Astrocyte (in vitro differentiated cells and primary cell): ENCODE results near the gene TRANK1. TPM values are rescaled to one million over a fixed set of nuclear protein-coding genes. Genes with fewer than 3 reads are reported as not detected.

Experiments
- DNase-seq: peaks from one replicate; pipeline ENCODE4 v3.0.0-alpha.2; 2010; ENCODE audit warnings: low read depth
- FAIRE-seq: peaks from 2 replicates; lab custom pipeline; 2011; peaks lifted over from hg19 to GRCh38; lab: Jason Lieb, UNC
- H2AFZ ChIP-seq: 2 replicates; pipeline ENCODE4 v1.6.0; 2012; ENCODE audit warnings: low read depth, low read length, inconsistent platforms
- H3K27ac ChIP-seq: 2 replicates; pipeline ENCODE4 v1.5.1; 2011; ENCODE audit warnings: low read depth, low read length, inconsistent platforms
- H3K27me3 ChIP-seq: 2 replicates; pipeline ENCODE4 v1.6.0; 2011; ENCODE audit warnings: low read length, inconsistent platforms; ENCODE audit not compliant: insufficient read depth
- H3K36me3 ChIP-seq: 2 replicates; pipeline ENCODE4 v1.5.1; 2011; ENCODE audit warnings: low read length, inconsistent platforms; ENCODE audit not compliant: insufficient read depth
- H3K4me1 ChIP-seq: 2 replicates; pipeline ENCODE4 v1.5.1; 2011; ENCODE audit warnings: low read length, inconsistent platforms; ENCODE audit not compliant: insufficient read depth
- H3K4me2 ChIP-seq: 2 replicates; pipeline ENCODE4 v1.6.0; 2012; ENCODE audit warnings: low read length, inconsistent platforms
- H3K4me3 ChIP-seq: 2 replicates; pipeline ENCODE4 v1.5.1; 2011; ENCODE audit warnings: low read depth, mild to moderate bottlenecking, low read length, inconsistent platforms; ENCODE audit not compliant: insufficient read depth
- H3K79me2 ChIP-seq: 2 replicates; pipeline ENCODE4 v1.6.0; 2012; ENCODE audit warnings: mild to moderate bottlenecking, low read length, inconsistent platforms; ENCODE audit not compliant: insufficient read depth
- H3K9ac ChIP-seq: 2 replicates; pipeline ENCODE4 v1.6.0; 2012; ENCODE audit warnings: mild to moderate bottlenecking, low read length, inconsistent platforms
- H3K9me3 ChIP-seq: 2 replicates; pipeline ENCODE4 v1.5.1; 2012; ENCODE audit warnings: low read depth, mild to moderate bottlenecking, low read length, inconsistent platforms; ENCODE audit not compliant: insufficient read depth
- H4K20me1 ChIP-seq: 2 replicates; pipeline ENCODE4 v1.6.0; 2012; ENCODE audit warnings: low read length, inconsistent platforms; ENCODE audit not compliant: insufficient read depth
- H3K27ac Mint-ChIP-seq: one replicate; pipeline ENCODE4 v1.8.0; 2021; ENCODE audit warnings: mild to moderate bottlenecking, mixed read lengths; ENCODE audit not compliant: unreplicated experiment
- H3K27me3 Mint-ChIP-seq: one replicate; pipeline ENCODE4 v1.8.0; 2021; ENCODE audit warnings: low read depth, mixed read lengths; ENCODE audit not compliant: unreplicated experiment
- H3K36me3 Mint-ChIP-seq: one replicate; pipeline ENCODE4 v1.8.0; 2021; ENCODE audit warnings: low read depth, mixed read lengths; ENCODE audit not compliant: unreplicated experiment
- H3K4me1 Mint-ChIP-seq: one replicate; pipeline ENCODE4 v1.8.0; 2021; ENCODE audit warnings: low read depth, mixed read lengths; ENCODE audit not compliant: unreplicated experiment
- H3K4me3 Mint-ChIP-seq: one replicate; pipeline ENCODE4 v1.8.0; 2021; ENCODE audit warnings: mild to moderate bottlenecking, moderate library complexity, mixed read lengths; ENCODE audit not compliant: unreplicated experiment
- H3K9me3 Mint-ChIP-seq: one replicate; pipeline ENCODE4 v1.8.0; 2021; ENCODE audit warnings: mild to moderate bottlenecking, mixed read lengths; ENCODE audit not compliant: unreplicated experiment
- CTCF ChIP-seq: IDR thresholded peaks from 2 replicates; pipeline ENCODE4 v1.5.1; 2011; ENCODE audit warnings: low read depth, mild to moderate bottlenecking, inconsistent platforms, low read length, moderate library complexity; ENCODE audit not compliant: insufficient read depth
- EZH2 ChIP-seq: IDR thresholded peaks from 2 replicates; pipeline ENCODE4 v1.6.1; 2012; ENCODE audit warnings: mild to moderate bottlenecking, low read length, inconsistent platforms; ENCODE audit not compliant: insufficient read depth
- total RNA-seq: library from RNA; stranded (reverse); gene quantifications from 2 replicates; pipeline ENCODE4 v1.2.1, GENCODE V29; 2021

TRANK1 gene
- total RNA-seq, 1 donor from 2014 or later: 5.6 TPM

GRCh38 chr3:36811768-36812167 is 133.1 kb downstream of the TRANK1 start:
- Histone ChIP-seq H3K4me1 (no peaks in the 10 kb centered on the region), H2AFZ (no peak overlapping the region), H3K4me3 (no peak overlapping the region), H3K4me2 (no peak overlapping the region), H4K20me1 (no peaks in the 10 kb centered on the region), H3K27me3 (no peaks in the 10 kb centered on the region), H3K79me2 (no peaks in the 10 kb centered on the region), H3K36me3 (no peaks in the 10 kb centered on the region), H3K27ac (no peak overlapping the region), H3K9ac (no peak overlapping the region), H3K9me3 (no peaks in the 10 kb centered on the region)
- TF ChIP-seq EZH2 (no peak), CTCF (no peak)
- Mint-ChIP-seq H3K4me1 (peaks cover 4% of the 10 kb centered on the region), H3K27me3 (peaks cover 22% of the 10 kb centered on the region), H3K4me3 (no peak overlapping the region), H3K9me3 (no peaks in the 10 kb centered on the region), H3K27ac (no peak overlapping the region), H3K36me3 (no peaks in the 10 kb centered on the region)
- DNase-seq (no peak), FAIRE-seq (no peak)

GRCh38 chr3:36804295-36805055 is 140.4 kb downstream of the TRANK1 start:
- Histone ChIP-seq H3K27me3 (no peaks in the 10 kb centered on the region), H3K79me2 (no peaks in the 10 kb centered on the region), H3K9me3 (no peaks in the 10 kb centered on the region), H3K9ac (no peak overlapping the region), H3K36me3 (no peaks in the 10 kb centered on the region), H3K4me3 (no peak overlapping the region), H3K27ac (no peak overlapping the region), H4K20me1 (no peaks in the 10 kb centered on the region), H3K4me1 (no peaks in the 10 kb centered on the region), H2AFZ (no peak overlapping the region), H3K4me2 (no peak overlapping the region)
- Mint-ChIP-seq H3K4me1 (no peaks in the 10 kb centered on the region), H3K27me3 (peaks cover 2% of the 10 kb centered on the region), H3K27ac (no peak overlapping the region), H3K4me3 (no peak overlapping the region), H3K36me3 (no peaks in the 10 kb centered on the region), H3K9me3 (peaks cover 8% of the 10 kb centered on the region)
- no peak for FAIRE-seq
- TF ChIP-seq EZH2 (no peak), CTCF (no peak)
- no peak for DNase-seq

- DNase-seq: no peak
- FAIRE-seq: no peak
- no peaks in the 10 kb centered on the region for H3K36me3 Mint-ChIP-seq
These were observed 141.6 kb downstream of the TRANK1 start for GRCh38 chr3:36803091-36803791.

More at GRCh38 chr3:36803091-36803791, 141.6 kb downstream of the TRANK1 start:
- H3K4me3 Mint-ChIP-seq: no peak overlapping the region
- Histone ChIP-seq H3K79me2 (no peaks in the 10 kb centered on the region), H3K36me3 (no peaks in the 10 kb centered on the region), H3K27ac (no peak overlapping the region), H4K20me1 (no peaks in the 10 kb centered on the region), H3K9ac (no peak overlapping the region), H3K9me3 (no peaks in the 10 kb centered on the region), H3K4me3 (no peak overlapping the region), H3K4me2 (no peak overlapping the region), H2AFZ (no peak overlapping the region), H3K4me1 (no peaks in the 10 kb centered on the region), H3K27me3 (no peaks in the 10 kb centered on the region)
- H3K27ac Mint-ChIP-seq: no peak overlapping the region
- H3K27me3 Mint-ChIP-seq: peaks cover 2% of the 10 kb centered on the region
- no peaks in the 10 kb centered on the region for H3K4me1 Mint-ChIP-seq
- H3K9me3 Mint-ChIP-seq: peaks cover 8% of the 10 kb centered on the region
- TF ChIP-seq EZH2 (no peak), CTCF (no peak)
